ENCODE data around the gene SIX4. TPM values are rescaled to one million over a fixed set of nuclear protein-coding genes. Genes with fewer than 3 reads are reported as not detected.

Gene SIX4
- total RNA-seq, 1 donor from 2014 or later, result 5.2 TPM

DNA sequence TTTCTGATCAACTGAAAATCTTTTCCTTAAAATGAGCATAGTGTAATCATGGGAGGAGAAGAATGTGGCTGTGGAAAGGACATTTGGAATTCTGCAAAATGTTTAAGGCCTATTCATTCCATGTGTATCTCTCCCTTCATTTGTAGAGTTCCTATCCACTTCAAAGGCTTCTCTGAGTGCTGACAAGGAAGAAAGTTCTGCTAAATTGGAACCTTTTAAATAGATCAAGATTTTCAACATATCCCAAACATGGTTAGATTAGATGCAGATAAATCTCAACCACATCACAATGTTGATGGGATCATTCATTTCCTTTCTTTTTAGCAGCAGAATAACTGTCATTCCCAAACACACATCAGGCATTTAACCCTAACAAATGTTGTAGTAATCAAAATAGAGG lies 46.5 kb downstream of the SIX4 start:
- no peaks in the 10 kb centered on the region for H3K36me3 Mint-ChIP-seq (ENCODE audit: low read depth)
- H3K27ac Mint-ChIP-seq (ENCODE audit: unreplicated experiment), result no peak overlapping the region
- no peaks in the 10 kb centered on the region for H3K9me3 Mint-ChIP-seq
- H3K4me3 Mint-ChIP-seq, result no peak overlapping the region
- H3K27me3 Mint-ChIP-seq (ENCODE audit: low read depth), result no peaks in the 10 kb centered on the region
- DNase-seq (ENCODE audit: low read depth, low spot score), result no peak
- H3K4me1 Mint-ChIP-seq, result peaks cover 7% of the 10 kb centered on the region
- TF ChIP-seq, protein P1, sequence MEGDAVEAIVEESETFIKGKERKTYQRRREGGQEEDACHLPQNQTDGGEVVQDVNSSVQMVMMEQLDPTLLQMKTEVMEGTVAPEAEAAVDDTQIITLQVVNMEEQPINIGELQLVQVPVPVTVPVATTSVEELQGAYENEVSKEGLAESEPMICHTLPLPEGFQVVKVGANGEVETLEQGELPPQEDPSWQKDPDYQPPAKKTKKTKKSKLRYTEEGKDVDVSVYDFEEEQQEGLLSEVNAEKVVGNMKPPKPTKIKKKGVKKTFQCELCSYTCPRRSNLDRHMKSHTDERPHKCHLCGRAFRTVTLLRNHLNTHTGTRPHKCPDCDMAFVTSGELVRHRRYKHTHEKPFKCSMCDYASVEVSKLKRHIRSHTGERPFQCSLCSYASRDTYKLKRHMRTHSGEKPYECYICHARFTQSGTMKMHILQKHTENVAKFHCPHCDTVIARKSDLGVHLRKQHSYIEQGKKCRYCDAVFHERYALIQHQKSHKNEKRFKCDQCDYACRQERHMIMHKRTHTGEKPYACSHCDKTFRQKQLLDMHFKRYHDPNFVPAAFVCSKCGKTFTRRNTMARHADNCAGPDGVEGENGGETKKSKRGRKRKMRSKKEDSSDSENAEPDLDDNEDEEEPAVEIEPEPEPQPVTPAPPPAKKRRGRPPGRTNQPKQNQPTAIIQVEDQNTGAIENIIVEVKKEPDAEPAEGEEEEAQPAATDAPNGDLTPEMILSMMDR (conservative IDR thresholded peaks at IDR 0.05), result no peak

DNA sequence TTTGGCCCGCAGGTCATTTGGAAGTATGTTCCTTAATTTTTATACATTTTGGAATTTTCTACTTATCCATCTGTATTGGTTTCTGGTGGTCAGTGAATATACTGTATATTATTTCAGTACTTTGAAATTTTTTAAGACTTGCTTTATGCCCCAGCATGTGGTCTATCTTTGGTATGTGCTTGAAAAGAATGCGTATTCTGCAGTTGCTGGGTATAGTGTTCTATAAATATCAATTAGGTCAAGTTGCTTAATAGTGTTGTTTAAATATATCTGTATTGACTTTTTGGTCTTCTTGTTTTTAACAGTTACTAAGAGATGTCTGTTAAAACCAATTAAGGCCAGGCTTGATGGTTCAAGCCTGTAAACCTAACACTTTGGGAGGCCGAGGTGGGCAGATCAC lies 53.2 kb downstream of the SIX4 start:
- TF ChIP-seq, protein P1 (conservative IDR thresholded peaks at IDR 0.05), result no peak
- peaks cover 9% of the 10 kb centered on the region for H3K9me3 Mint-ChIP-seq
- no peak for DNase-seq (ENCODE audit: low read depth, low spot score)
- no peak overlapping the region for H3K27ac Mint-ChIP-seq (ENCODE audit: unreplicated experiment)
- no peaks in the 10 kb centered on the region for H3K4me1 Mint-ChIP-seq
- peaks cover 3% of the 10 kb centered on the region for H3K36me3 Mint-ChIP-seq (ENCODE audit: low read depth)
- no peaks in the 10 kb centered on the region for H3K27me3 Mint-ChIP-seq (ENCODE audit: low read depth)
- H3K4me3 Mint-ChIP-seq, result no peak overlapping the region

- Mint-ChIP-seq H3K27me3 (ENCODE audit: low read depth) (peaks cover 12% of the 10 kb centered on the region), H3K27ac (ENCODE audit: unreplicated experiment) (no peak overlapping the region), H3K36me3 (ENCODE audit: low read depth) (peaks cover 3% of the 10 kb centered on the region)
These were observed 55.6 kb downstream of the SIX4 start for GRCh38 chr14:60668431-60669112.

GRCh38 chr14:60665177-60665550 lies 59.0 kb downstream of the SIX4 start:
- Mint-ChIP-seq H3K9me3 (peaks cover 9% of the 10 kb centered on the region), H3K27ac (ENCODE audit: unreplicated experiment) (no peak overlapping the region), H3K4me1 (no peaks in the 10 kb centered on the region), H3K4me3 (no peak overlapping the region), H3K27me3 (ENCODE audit: low read depth) (peaks cover 36% of the 10 kb centered on the region), H3K36me3 (ENCODE audit: low read depth) (peaks cover 3% of the 10 kb centered on the region)
- TF ChIP-seq, protein P1 (conservative IDR thresholded peaks at IDR 0.05), result no peak
- DNase-seq (ENCODE audit: low read depth, low spot score), result no peak

More at GRCh38 chr14:60668431-60669112, 55.6 kb downstream of the SIX4 start:
- TF ChIP-seq, protein P1 (conservative IDR thresholded peaks at IDR 0.05), result no peak
- no peak overlapping the region for H3K4me3 Mint-ChIP-seq
- DNase-seq (ENCODE audit: low read depth, low spot score), result no peak
- H3K4me1 Mint-ChIP-seq, result no peaks in the 10 kb centered on the region
- peaks cover 9% of the 10 kb centered on the region for H3K9me3 Mint-ChIP-seq

DNA sequence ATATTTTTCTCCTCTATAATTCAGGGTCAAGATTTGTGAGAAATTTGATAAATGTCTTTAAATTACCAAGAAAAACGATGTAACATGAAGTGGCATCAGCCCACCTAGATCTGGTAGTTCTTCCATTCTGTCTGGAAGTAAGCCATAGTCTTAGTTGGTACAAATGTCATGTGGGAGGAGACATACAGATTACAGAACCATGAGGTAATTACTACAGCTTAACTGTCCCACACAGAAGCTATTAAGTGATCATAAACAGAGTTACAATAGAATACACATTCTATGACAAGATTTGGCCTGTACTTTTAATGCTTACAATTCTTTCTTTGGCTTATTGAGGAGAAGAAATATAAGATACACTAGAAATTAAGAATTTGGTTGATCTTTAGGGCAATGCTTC lies 61.2 kb downstream of the SIX4 start:
- Mint-ChIP-seq H3K9me3 (no peaks in the 10 kb centered on the region), H3K27me3 (ENCODE audit: low read depth) (peaks cover 57% of the 10 kb centered on the region), H3K27ac (ENCODE audit: unreplicated experiment) (no peak overlapping the region), H3K4me1 (peaks cover 16% of the 10 kb centered on the region), H3K36me3 (ENCODE audit: low read depth) (no peaks in the 10 kb centered on the region), H3K4me3 (no peak overlapping the region)
- no peak for DNase-seq (ENCODE audit: low read depth, low spot score)
- TF ChIP-seq, protein P1 (conservative IDR thresholded peaks at IDR 0.05), result no peak

All from neural crest cell (in vitro differentiated cells).